ENCODE data around the gene ZBTB32. TPM values are rescaled to one million over a fixed set of nuclear protein-coding genes. Genes with fewer than 3 reads are reported as not detected.

ZBTB32 gene
- total RNA-seq, 4 donors from 2014 or later = 2.5 TPM; not detected in 3

DNA sequence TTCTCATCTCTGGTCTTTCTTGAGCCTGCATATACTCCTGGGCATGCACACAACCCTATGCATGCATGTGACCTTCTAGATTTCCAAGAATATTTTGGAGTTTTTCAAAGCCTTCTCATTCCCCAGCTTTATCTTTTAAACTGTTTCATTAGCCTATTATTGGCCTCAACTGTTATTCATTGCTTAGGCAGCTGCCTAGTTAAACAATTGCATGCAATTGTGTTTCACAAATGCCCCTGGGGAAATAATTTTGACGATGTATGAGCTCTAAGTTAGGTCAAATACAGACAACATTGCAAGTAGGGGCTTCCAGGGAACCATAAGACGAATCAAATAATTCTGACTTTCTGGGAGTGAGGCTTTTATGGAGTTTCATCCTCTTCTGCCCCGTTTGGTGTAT lies 40.4 kb upstream of the ZBTB32 start:
- Histone ChIP-seq H3K27ac (no peak overlapping the region), H3K36me3 (peaks cover 0 to 63% (median 0%) of the 10 kb centered on the region in 3 donors), H3K4me3 (no peak overlapping the region), H3K4me1 (no peaks in the 10 kb centered on the region), H3K9me3 (no peaks in the 10 kb centered on the region), H3K27me3 (no peaks in the 10 kb centered on the region)
- DNase-seq = no peak
- TF ChIP-seq POLR2A (IDR thresholded peaks at IDR 0.05) (no peak), CTCF (IDR thresholded peaks at IDR 0.05) (no peak)

- Histone ChIP-seq H3K4me3 (no peak overlapping the region), H3K27me3 (no peaks in the 10 kb centered on the region), H3K4me1 (no peaks in the 10 kb centered on the region), H3K9me3 (no peaks in the 10 kb centered on the region), H3K27ac (no peak overlapping the region), H3K36me3 (peaks cover 0 to 52% (median 0%) of the 10 kb centered on the region in 3 donors)
- TF ChIP-seq POLR2A (IDR thresholded peaks at IDR 0.05) (no peak), CTCF (IDR thresholded peaks at IDR 0.05) (no peak)
- no peak for DNase-seq
These were observed 39.2 kb upstream of the ZBTB32 start for GRCh38 chr19:35665157-35665556.

DNA sequence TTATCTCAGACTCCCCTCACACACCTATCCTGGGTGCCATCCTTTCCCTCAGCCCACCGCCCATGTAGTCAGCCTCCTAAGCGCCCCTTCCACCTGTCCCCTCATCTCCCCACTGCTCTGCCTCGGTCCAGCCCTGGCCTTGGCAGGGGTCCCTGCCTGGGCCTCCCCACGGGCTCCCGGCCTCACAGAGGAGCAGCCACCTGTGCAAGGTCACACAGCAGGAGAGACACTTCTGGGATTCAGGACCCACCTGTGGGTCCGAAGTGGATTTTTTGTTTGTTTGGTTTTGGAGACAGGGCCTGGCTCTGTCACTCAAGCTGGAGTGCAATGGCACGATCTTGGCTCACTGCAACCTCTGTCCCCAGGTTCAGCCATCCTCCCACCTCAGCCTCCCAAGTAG lies 38.8 kb upstream of the ZBTB32 start:
- Histone ChIP-seq H3K27me3 (no peaks in the 10 kb centered on the region), H3K9me3 (no peaks in the 10 kb centered on the region), H3K4me1 (no peaks in the 10 kb centered on the region), H3K4me3 (no peak overlapping the region), H3K36me3 (peaks cover 0 to 47% (median 0%) of the 10 kb centered on the region in 3 donors), H3K27ac (no peak overlapping the region)
- TF ChIP-seq POLR2A (IDR thresholded peaks at IDR 0.05) = no peak
- TF ChIP-seq CTCF (IDR thresholded peaks at IDR 0.05) = no peak
- DNase-seq = no peak

- no peaks in the 10 kb centered on the region for H3K9me3 ChIP-seq
- H3K36me3 ChIP-seq = peaks cover 0 to 39% (median 0%) of the 10 kb centered on the region in 3 donors
- DNase-seq = no peak
- H3K27ac ChIP-seq = no peak within 1 kb of the TSS
- no peaks in the 10 kb centered on the region for H3K4me1 ChIP-seq
- TF ChIP-seq CTCF (IDR thresholded peaks at IDR 0.05) = no peak
- no peak for TF ChIP-seq POLR2A (IDR thresholded peaks at IDR 0.05)
- no peaks in the 10 kb centered on the region for H3K27me3 ChIP-seq
- no peak within 1 kb of the TSS for H3K4me3 ChIP-seq
These were observed 38.0 kb upstream of the ZBTB32 start, which contains the start of gene UPK1A for GRCh38 chr19:35666251-35666913. Gene UPK1A (plus strand): TSS chr19:35666517. CDS start chr19:35666813, 296 bp downstream.

GRCh38 chr19:35669566-35669965 lies 34.8 kb upstream of the ZBTB32 start:
- Histone ChIP-seq H3K36me3 (peaks cover 0 to 9% (median 0%) of the 10 kb centered on the region in 3 donors), H3K9me3 (no peaks in the 10 kb centered on the region), H3K27me3 (no peaks in the 10 kb centered on the region), H3K4me1 (peaks cover 0 to 6% (median 0%) of the 10 kb centered on the region in 4 donors), H3K27ac (no peak overlapping the region), H3K4me3 (no peak overlapping the region)
- no peak for DNase-seq
- TF ChIP-seq POLR2A (IDR thresholded peaks at IDR 0.05) = no peak
- TF ChIP-seq CTCF (IDR thresholded peaks at IDR 0.05) = no peak
